Lung (tissue), 12 donors: ENCODE results near the gene NLRC3. TPM values are rescaled to one million over a fixed set of nuclear protein-coding genes. Genes with fewer than 3 reads are reported as not detected.

Experiments
- ATAC-seq: fragments of 200-7000 bp; cut with Tn5 transposase; one replicate; pipeline ENCODE4 v1.9.1; 2020; ENCODE audit warnings: moderate number of reproducible peaks; ENCODE audit not compliant: insufficient read depth, low FRiP score
- DNase-seq, 3 donors: peaks; one replicate each; pipeline ENCODE4 v3.0.0-alpha.2; 2013 to 2017
- H3K27ac ChIP-seq, 2 donors: one replicate each; pipeline ENCODE4 v1.5.1; 2013; ENCODE audit warnings: mild to moderate bottlenecking in 2 of 2, moderate library complexity in 2 of 2, control low read depth in 1 of 2, inconsistent platforms in 1 of 2, low read depth in 1 of 2, low read length in 1 of 2
- H3K27me3 ChIP-seq, 3 donors: one replicate each; pipeline ENCODE4 v1.5.1; 2013; ENCODE audit warnings: low read length in 2 of 3; ENCODE audit not compliant: control insufficient read depth in 3 of 3, insufficient read depth in 3 of 3
- H3K36me3 ChIP-seq, 4 donors: one replicate each; pipeline ENCODE4 v1.5.1; 2013; ENCODE audit warnings: low read length in 4 of 4, mild to moderate bottlenecking in 1 of 4, moderate library complexity in 1 of 4; ENCODE audit not compliant: control insufficient read depth in 4 of 4, insufficient read depth in 4 of 4
- H3K4me1 ChIP-seq, 5 donors: one replicate each; pipeline ENCODE4 v1.5.1; 2013; ENCODE audit warnings: low read length in 5 of 5, mild to moderate bottlenecking in 2 of 5, moderate library complexity in 1 of 5; ENCODE audit not compliant: control insufficient read depth in 5 of 5, insufficient read depth in 5 of 5
- H3K4me3 ChIP-seq: one replicate; pipeline ENCODE4 v1.5.1; 2013; ENCODE audit warnings: mild to moderate bottlenecking, control low read depth, moderate library complexity
- H3K9ac ChIP-seq, 2 donors: one replicate each; pipeline ENCODE4 v1.5.1; 2013; ENCODE audit warnings: low read length in 2 of 2, control low read depth in 1 of 2; ENCODE audit not compliant: insufficient read depth in 1 of 2
- H3K9me3 ChIP-seq, 4 donors: one replicate each; pipeline ENCODE4 v1.5.1; 2013; ENCODE audit warnings: low read length in 3 of 4, mild to moderate bottlenecking in 1 of 4, moderate library complexity in 1 of 4; ENCODE audit not compliant: control insufficient read depth in 4 of 4, insufficient read depth in 3 of 4
- CTCF ChIP-seq: IDR thresholded peaks from 2 replicates; pipeline ENCODE4 v1.5.1; 2012; ENCODE audit warnings: mild to moderate bottlenecking; ENCODE audit errors: control extremely low read depth, extremely low read depth
- WGBS, 2 donors: extraction: QIAGEN DNeasy Blood & Tissue Kit; methylation state at CpG; one replicate each; pipeline ENCODE4 v1.1.7; 2013; 5-methylcytosine and 5-hydroxymethylcytosine counted together
- polyA plus RNA-seq, 2 donors: library from polyadenylated mRNA; stranded (reverse); fragments of 200-250 nt; gene quantifications; one replicate each; pipeline ENCODE4 v1.2.1, GENCODE V29; 2013
- total RNA-seq, 2 donors: library from RNA; depleted of rRNA in 1 of 2; stranded (reverse); fragments of >200 nt in 1 of 2; gene quantifications; one replicate each; pipeline ENCODE4 v1.2.1, GENCODE V29; 2014 to 2021
- donor health status: control.
- donor health status: control.
- donor health status: Bipolar disorder and iron deficiency.
- donor health status: healthy.
- donor health status: DM: yes; HTN: yes; CAD: no.

NLRC3 gene
- total and polyA plus RNA-seq, 4 donors, result 1.1 to 4.4 (median 2.5) TPM

GRCh38 chr16:3583303-3584038 is 6.3 kb upstream of the NLRC3 start:
- ATAC-seq, result no peak
- peaks cover 0 to 7% (median 0%) of the 10 kb centered on the region in 5 donors for H3K4me1 ChIP-seq
- no peaks in the 10 kb centered on the region for H3K27me3 ChIP-seq
- no peak overlapping the region for H3K27ac ChIP-seq
- 97 to 98% methylated on average over 16 of the region's 16 CpGs for WGBS, 2 donors
- H3K9ac ChIP-seq, result no peak overlapping the region
- no peak overlapping the region for H3K4me3 ChIP-seq
- H3K36me3 ChIP-seq, result peaks cover 0 to 12% (median 7%) of the 10 kb centered on the region in 4 donors
- H3K9me3 ChIP-seq, result no peaks in the 10 kb centered on the region
- TF ChIP-seq CTCF, result no peak
- DNase-seq, result no peak

DNA sequence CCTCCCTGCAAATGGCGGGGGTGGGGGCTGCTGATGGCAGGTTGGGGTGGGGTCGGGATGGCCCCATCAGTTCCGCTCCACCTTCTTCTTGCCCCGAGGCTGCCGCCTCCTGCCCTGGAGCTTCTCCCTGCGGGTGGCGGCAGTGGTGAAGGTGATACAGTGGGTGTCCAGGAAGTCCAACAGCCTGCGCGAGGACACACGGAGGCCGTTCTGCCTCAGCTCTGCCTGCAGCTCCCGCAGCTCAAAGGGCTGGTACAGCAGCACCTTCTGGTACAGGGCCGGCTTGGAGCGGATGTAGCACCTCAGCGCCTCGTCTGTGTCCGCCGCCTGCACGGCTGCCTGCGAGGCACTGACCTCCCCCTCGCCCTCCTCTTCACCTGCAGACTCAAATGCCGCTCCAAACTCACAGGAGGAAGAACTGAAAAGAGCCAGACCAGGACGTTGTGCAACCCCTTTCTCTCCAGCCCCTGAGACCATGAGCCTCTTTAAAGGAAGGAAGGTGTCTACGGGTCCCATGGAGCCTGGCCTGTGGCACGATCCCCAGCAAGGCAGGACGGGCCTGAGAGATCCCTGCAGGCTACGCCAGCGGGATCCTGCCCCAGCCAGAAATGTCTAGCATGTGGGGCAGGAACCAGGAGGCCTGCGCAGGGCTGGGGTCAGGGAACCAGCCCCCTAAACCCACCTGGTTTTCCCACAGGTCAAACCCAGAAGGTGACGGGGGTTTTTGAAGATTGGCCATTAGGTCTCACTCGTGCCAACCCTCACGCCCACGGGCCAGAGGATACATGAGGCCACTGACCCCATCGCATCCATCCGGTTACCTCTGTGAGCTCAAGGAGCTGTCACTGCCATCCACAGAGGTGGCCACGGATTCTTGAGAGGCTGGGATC is 5.3 kb upstream of the NLRC3 start:
- TF ChIP-seq CTCF, result no peak
- H3K9ac ChIP-seq, result no peak overlapping the region
- WGBS, 2 donors, result 85 to 93% methylated on average over 36 of the region's 36 CpGs

DNA sequence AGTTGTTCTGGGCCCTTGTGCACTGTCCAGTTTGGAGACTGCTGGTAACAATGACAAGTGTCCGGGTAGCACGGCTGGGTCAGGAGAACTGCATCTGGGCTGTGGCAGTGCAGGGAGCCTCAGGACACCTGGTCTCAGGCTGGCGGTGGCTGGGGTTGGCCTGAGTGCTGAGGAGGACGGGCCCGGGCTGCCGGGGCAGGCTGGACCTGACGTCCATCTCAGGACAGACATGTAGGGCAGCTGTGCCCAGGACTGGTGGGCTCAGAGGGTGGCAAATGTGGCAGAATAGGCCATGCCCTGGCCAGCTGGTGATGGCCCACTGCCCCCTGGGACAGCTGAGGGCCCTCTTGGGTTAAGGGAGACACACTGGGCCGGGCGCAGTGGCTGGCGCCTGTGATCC is 4.2 kb upstream of the NLRC3 start:
- H3K27me3 ChIP-seq, result no peaks in the 10 kb centered on the region
- no peak overlapping the region for H3K4me3 ChIP-seq
- DNase-seq, result no peak
- peaks cover 0 to 7% (median 0%) of the 10 kb centered on the region in 5 donors for H3K4me1 ChIP-seq
- H3K27ac ChIP-seq, result no peak overlapping the region
- no peak for ATAC-seq
- no peak for TF ChIP-seq CTCF
- H3K9ac ChIP-seq, result no peak overlapping the region
- H3K9me3 ChIP-seq, result no peaks in the 10 kb centered on the region
- WGBS, 2 donors, result 96% methylated on average over 10 of the region's 10 CpGs
- peaks cover 0 to 10% (median 5%) of the 10 kb centered on the region in 4 donors for H3K36me3 ChIP-seq

More for the DNA sequence above, 5.3 kb upstream of the NLRC3 start:
- Histone ChIP-seq H3K27me3 (no peaks in the 10 kb centered on the region), H3K4me3 (no peak overlapping the region), H3K36me3 (peaks cover 0 to 11% (median 5%) of the 10 kb centered on the region in 4 donors), H3K9me3 (no peaks in the 10 kb centered on the region), H3K27ac (no peak overlapping the region), H3K4me1 (peaks cover 0 to 7% (median 0%) of the 10 kb centered on the region in 5 donors)
- DNase-seq (no peak), ATAC-seq (no peak)
